PC-9 (cell line): ENCODE measurements around the gene FIG4. TPM values are rescaled to one million over a fixed set of nuclear protein-coding genes. Genes with fewer than 3 reads are reported as not detected.

Experiments
- BruUV-seq: library from RNA; stranded (reverse); fragments of 400-500 nt; replicated peaks from 2 replicates; lab custom pipeline; 2021; lab: Mats Ljungman, UMichigan
- CTCF ChIA-PET: fragments of 300-600 bp; sonication (Branson Sonifier 250); formaldehyde crosslinking; loops from one replicate; lab custom pipeline; 2022; ENCODE audit warnings: antibody characterized with exemption; lab: Charles Lee
- POLR2A ChIA-PET: fragments of 300-600 bp; sonication (Branson Sonifier 250); formaldehyde crosslinking; loops from one replicate; lab custom pipeline; 2022; ENCODE audit warnings: antibody characterized with exemption; ENCODE audit not compliant: unreplicated experiment; lab: Charles Lee
- DNase-seq, 2 experiments: peaks; one replicate each; pipeline versions ENCODE4 v3.0.0 to v3.0.0-alpha.2; 2015 to 2022; ENCODE audit warnings: mixed read lengths in 1 of 2
- H2AFZ ChIP-seq: fragments of 200-600 bp; sonication (generic); 2 replicates; pipeline ENCODE4 v1.8.1; 2017; ENCODE audit warnings: antibody characterized with exemption
- H3F3A ChIP-seq: fragments of 200-600 bp; sonication (generic); 2 replicates; pipeline ENCODE4 v1.8.1; 2017; ENCODE audit warnings: antibody characterized with exemption, mild to moderate bottlenecking, low read depth; ENCODE audit not compliant: insufficient read depth
- H3K27ac ChIP-seq: fragments of 200-600 bp; sonication (generic); 2 replicates; pipeline ENCODE4 v1.6.1; 2016; ENCODE audit warnings: mixed run types
- H3K27me3 ChIP-seq: fragments of 200-600 bp; sonication (generic); 2 replicates; pipeline ENCODE4 v1.6.1; 2016; ENCODE audit warnings: low read depth, mixed run types; ENCODE audit not compliant: insufficient read depth
- H3K36me3 ChIP-seq: fragments of 200-600 bp; sonication (generic); 2 replicates; pipeline ENCODE4 v1.6.1; 2016; ENCODE audit warnings: low read depth, mixed run types
- H3K4me1 ChIP-seq: fragments of 200-600 bp; sonication (generic); replicated peaks from 2 replicates; pipeline ENCODE4 v1.6.1; 2016; ENCODE audit warnings: mixed run types; ENCODE audit not compliant: insufficient read depth
- H3K4me2 ChIP-seq: fragments of 200-600 bp; sonication (generic); 2 replicates; pipeline ENCODE4 v1.6.1; 2017; ENCODE audit warnings: mixed run types
- H3K4me3 ChIP-seq: fragments of 200-600 bp; sonication (generic); 2 replicates; pipeline ENCODE4 v1.6.1; 2016; ENCODE audit warnings: mixed run types
- H3K79me2 ChIP-seq: fragments of 200-600 bp; sonication (generic); 2 replicates; pipeline ENCODE4 v1.6.1; 2017; ENCODE audit warnings: low read depth, mixed run types
- H3K9me2 ChIP-seq: fragments of 200-600 bp; sonication (generic); 2 replicates; pipeline ENCODE4 v1.8.1; 2017; ENCODE audit warnings: mild to moderate bottlenecking; ENCODE audit not compliant: insufficient read depth
- H3K9me3 ChIP-seq: fragments of 200-600 bp; sonication (generic); 2 replicates; pipeline ENCODE4 v1.8.1; 2016; ENCODE audit warnings: low read depth; ENCODE audit not compliant: insufficient read depth
- H4K20me1 ChIP-seq: fragments of 200-600 bp; sonication (generic); 2 replicates; pipeline ENCODE4 v1.8.1; 2017; ENCODE audit not compliant: insufficient read depth
- CTCF ChIP-seq: fragments of 200-600 bp; sonication (generic); conservative IDR thresholded peaks from 2 replicates; pipeline ENCODE4 v1.6.1; 2017; ENCODE audit warnings: mixed run types, antibody characterized with exemption, mild to moderate bottlenecking, moderate library complexity
- EZH2 ChIP-seq: fragments of 200-600 bp; sonication (generic); IDR thresholded peaks from 2 replicates; pipeline ENCODE4 v1.8.0; 2017; ENCODE audit warnings: antibody characterized with exemption, low read depth
- intact Hi-C: fragments of 100-400 bp; cut with micrococcal nuclease; formaldehyde crosslinking; loops from one replicate; pipeline ENCODE4 v1.10.0; 2022; ENCODE audit not compliant: unreplicated experiment
- total RNA-seq: library from RNA; stranded (reverse); gene quantifications from 2 replicates; pipeline ENCODE4 v1.2.3, GENCODE V29; 2021

FIG4 gene
- total RNA-seq, 1 experiment from 2014 or later = 16.5 TPM

GRCh38 chr6:109815054-109815453 lies 124.0 kb downstream of the FIG4 start:
- H3F3A ChIP-seq = no peaks in the 10 kb centered on the region
- CTCF ChIA-PET = no interaction called here
- no peak for TF ChIP-seq CTCF
- no peak for TF ChIP-seq EZH2
- no peak overlapping the region for H2AFZ ChIP-seq
- H4K20me1 ChIP-seq = no peaks in the 10 kb centered on the region
- POLR2A ChIA-PET = no interaction called here
- BruUV-seq = no TSS peak
- H3K27ac ChIP-seq = no peak overlapping the region
- H3K4me2 ChIP-seq = no peak overlapping the region
- H3K4me1 ChIP-seq = no peaks in the 10 kb centered on the region
- H3K9me3 ChIP-seq = no peaks in the 10 kb centered on the region
- no peaks in the 10 kb centered on the region for H3K36me3 ChIP-seq
- intact Hi-C loops = no loop called here
- H3K9me2 ChIP-seq = no peaks in the 10 kb centered on the region
- no peak for DNase-seq
- no peak overlapping the region for H3K4me3 ChIP-seq
- H3K27me3 ChIP-seq = no peaks in the 10 kb centered on the region
- H3K79me2 ChIP-seq = no peaks in the 10 kb centered on the region

- H2AFZ ChIP-seq = no peak overlapping the region
- intact Hi-C loops = no loop called here
- H3K4me1 ChIP-seq = no peaks in the 10 kb centered on the region
- H4K20me1 ChIP-seq = no peaks in the 10 kb centered on the region
- H3K27me3 ChIP-seq = no peaks in the 10 kb centered on the region
- H3K4me2 ChIP-seq = no peak overlapping the region
- H3K4me3 ChIP-seq = no peak overlapping the region
- CTCF ChIA-PET = no interaction called here
- no peaks in the 10 kb centered on the region for H3K9me3 ChIP-seq
- DNase-seq = no peak
- H3K9me2 ChIP-seq = no peaks in the 10 kb centered on the region
- BruUV-seq = no TSS peak
- POLR2A ChIA-PET = no interaction called here
- no peaks in the 10 kb centered on the region for H3F3A ChIP-seq
- no peaks in the 10 kb centered on the region for H3K36me3 ChIP-seq
- no peak overlapping the region for H3K27ac ChIP-seq
- TF ChIP-seq CTCF (no peak), EZH2 (no peak)
- H3K79me2 ChIP-seq = no peaks in the 10 kb centered on the region
These were observed 125.6 kb downstream of the FIG4 start for GRCh38 chr6:109816452-109817374.

- H3K27ac ChIP-seq = no peak overlapping the region
- TF ChIP-seq EZH2 (no peak), CTCF (no peak)
- no peak overlapping the region for H3K4me3 ChIP-seq
- no peaks in the 10 kb centered on the region for H3K9me3 ChIP-seq
- H3K27me3 ChIP-seq = no peaks in the 10 kb centered on the region
- no peaks in the 10 kb centered on the region for H3F3A ChIP-seq
- no peak for DNase-seq
- H3K79me2 ChIP-seq = no peaks in the 10 kb centered on the region
- ChIA-PET POLR2A (no interaction called here), CTCF (no interaction called here)
- no peaks in the 10 kb centered on the region for H3K9me2 ChIP-seq
- no peak overlapping the region for H3K4me2 ChIP-seq
- no peaks in the 10 kb centered on the region for H3K36me3 ChIP-seq
- BruUV-seq = no TSS peak
- H3K4me1 ChIP-seq = no peaks in the 10 kb centered on the region
- H2AFZ ChIP-seq = no peak overlapping the region
- no peaks in the 10 kb centered on the region for H4K20me1 ChIP-seq
- intact Hi-C loops = no loop called here
These were observed 129.7 kb downstream of the FIG4 start for GRCh38 chr6:109820706-109821350.
